HG03565 (cell line): ENCODE data around the gene ZNF22.

Experiments
- ATAC-seq: cut with Tn5 transposase; IDR thresholded peaks from one replicate; pipeline ENCODE4 v1.9.1; 2021; ENCODE audit warnings: mild to moderate bottlenecking, moderate library complexity; ENCODE audit not compliant: unreplicated experiment

The ZNF22 gene

DNA sequence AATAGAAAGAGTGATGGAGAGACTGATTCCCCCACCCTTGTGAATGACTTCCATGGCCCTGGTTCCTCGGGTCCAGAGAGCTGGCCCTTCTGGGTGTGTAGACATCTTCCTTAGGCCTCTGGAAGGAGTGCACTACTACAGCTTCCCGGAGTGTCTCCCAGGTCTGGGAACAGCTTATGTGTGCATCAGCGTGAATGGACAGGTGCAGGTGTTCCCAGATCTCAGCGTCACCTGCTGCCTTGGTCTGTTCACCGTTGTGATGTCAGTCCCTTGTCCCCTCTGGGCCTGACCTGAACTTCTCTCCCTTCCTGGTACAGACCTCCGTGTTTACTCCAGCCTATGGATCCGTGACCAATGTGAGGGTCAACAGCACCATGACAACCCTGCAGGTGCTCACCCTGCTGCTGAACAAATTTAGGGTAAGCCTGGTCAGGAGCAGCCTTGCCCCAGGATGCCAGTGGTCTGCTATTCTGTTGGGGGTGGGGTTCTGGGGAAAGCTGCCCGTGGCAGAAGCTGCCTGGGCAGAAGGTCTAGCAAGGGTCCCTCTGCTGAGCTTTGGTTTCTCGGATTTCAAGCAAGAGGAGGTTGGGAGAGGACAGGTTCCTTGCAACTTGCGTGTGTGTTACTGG lies 11.7 kb upstream of the ZNF22 start:
- ATAC-seq: no peak

DNA sequence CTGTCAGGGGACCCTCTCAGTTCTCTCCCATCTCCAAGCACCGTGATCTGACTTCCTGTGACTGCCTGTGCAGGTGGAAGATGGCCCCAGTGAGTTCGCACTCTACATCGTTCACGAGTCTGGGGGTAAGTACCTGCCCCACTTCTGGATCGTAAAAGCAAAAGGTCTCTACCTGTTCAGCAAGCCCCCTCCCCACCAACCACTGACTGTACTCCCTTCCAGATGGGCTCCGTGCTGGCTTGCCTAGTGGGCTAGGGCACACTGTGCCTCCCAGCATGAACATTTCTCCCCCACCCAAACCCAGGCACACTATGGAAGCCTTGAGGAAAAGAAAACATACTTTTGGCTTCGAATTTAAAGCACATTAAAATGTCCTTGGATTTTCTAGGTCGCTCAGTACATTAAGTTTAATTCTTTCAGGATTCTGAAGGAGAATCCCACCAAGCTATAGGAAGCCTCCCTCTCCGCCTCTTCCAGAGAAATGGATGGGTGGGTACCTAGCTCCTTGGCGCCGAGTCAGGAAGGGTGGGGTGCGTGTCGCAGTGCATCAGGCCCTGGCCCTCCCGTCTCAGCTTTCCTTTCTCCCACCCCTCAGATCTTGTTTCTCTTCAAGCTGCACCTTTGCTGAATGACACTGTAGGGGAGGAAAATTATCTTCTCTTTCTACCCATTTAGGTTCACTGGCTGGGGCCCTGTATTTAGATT lies 11.0 kb upstream of the ZNF22 start:
- ATAC-seq: no peak

DNA sequence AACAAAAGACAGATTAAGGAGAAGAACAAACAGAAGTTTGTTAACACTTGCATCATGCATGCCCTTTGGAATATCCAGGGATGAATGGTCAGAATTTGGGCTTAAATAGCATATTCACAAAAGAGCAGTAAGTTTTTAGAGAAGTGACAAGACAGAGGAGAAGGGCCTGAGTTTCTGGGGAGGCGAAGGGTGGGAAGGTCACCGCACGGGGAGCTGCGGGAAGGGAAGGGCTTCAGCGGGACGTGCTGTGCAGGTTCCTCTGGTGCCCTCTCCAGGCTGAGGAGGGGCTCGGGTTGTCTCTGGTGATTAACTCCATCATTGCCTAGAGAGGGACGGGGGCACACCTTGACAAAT lies 10.4 kb upstream of the ZNF22 start:
- no peak for ATAC-seq

DNA sequence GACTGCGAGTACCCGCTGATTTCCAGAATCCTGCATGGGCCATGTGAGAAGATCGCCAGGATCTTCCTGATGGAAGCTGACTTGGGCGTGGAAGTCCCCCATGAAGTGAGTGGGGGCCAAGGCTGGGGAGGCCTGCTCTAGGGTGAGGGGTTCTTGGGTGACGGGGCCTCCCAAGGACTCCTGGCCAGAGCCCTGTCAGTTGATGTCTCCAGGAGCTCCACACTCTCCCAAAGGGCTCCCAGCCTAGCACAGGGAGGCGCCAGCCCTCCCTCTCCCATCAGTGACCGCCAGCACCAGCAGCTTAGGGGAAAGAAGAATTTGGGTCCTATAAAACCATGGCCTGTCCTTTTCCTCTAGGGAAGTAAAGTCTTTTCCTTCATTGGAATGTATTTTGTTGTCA lies 9.8 kb upstream of the ZNF22 start:
- ATAC-seq: no peak

DNA sequence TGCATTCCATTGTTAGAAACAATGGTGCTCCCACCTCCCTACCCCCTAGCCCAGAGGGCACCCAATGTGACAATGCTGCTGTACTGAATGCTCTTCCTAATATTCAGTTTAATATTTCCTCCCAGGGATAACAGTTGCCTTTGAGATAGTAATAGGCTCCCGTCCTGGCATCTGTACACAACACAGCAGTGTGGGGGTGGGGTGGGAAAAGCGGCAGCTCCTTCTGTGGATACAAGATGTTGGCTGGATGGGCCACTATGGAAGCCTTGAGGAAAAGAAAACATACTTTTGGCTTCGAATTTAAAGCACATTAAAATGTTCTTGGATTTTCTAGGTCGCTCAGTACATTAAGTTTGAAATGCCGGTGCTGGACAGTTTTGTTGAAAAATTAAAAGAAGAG lies 9.2 kb upstream of the ZNF22 start:
- ATAC-seq: no peak

DNA sequence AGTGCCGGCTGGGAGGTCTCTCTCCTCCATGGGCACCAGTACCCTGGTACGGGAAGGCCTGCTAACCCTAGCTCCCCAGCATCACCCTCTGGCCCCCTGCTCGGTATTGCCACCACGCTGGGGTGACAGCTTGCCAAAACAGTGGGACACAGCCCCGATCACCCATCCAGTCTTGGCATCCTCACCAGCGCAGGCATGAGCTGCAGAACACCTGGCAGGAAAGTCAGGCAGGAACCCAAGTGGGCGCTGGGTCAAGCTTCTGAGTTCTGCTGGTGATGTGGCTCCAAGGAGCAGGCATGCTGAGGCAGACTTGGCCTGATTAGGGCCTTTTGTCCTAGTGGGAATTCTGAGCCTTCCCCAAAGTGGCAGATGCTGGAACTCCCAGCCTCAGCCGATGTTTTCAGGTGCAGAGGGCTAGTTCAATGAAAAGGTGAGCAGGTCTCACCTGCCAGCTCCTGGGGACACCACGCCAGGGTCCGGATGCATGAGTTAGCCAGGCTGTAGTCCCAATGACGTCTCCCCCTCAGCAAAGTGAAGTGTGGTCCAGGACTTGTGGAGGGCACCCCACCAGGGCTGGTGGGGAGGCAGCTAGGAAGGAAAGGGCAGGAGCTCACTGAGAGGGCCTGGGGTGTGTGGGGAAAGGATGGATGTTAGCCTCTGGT lies 8.5 kb upstream of the ZNF22 start:
- no peak for ATAC-seq

DNA sequence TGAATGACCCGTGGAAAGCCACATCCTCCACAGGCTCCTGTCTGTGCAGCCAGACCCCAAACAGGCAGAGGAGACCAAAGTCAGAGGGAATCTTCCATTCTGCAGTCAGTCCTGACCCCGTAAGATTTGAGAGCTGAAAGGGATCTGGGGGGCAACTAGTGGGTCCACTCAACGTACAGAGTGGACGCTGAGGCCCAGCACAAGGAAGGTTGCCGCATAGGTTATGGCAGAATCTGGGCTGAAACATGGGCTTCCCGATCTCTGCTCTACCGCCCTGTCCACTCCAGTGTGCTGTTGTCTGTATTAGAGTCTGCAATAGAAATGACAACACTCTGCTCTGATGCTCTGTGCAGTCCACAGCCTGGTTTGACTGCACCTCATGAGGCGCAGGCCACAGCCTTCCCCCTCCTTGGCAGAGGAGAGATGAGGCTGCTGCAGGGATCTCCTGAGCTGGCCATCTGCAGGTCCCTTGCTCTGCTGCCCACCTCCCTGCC lies 7.9 kb upstream of the ZNF22 start:
- ATAC-seq: no peak

DNA sequence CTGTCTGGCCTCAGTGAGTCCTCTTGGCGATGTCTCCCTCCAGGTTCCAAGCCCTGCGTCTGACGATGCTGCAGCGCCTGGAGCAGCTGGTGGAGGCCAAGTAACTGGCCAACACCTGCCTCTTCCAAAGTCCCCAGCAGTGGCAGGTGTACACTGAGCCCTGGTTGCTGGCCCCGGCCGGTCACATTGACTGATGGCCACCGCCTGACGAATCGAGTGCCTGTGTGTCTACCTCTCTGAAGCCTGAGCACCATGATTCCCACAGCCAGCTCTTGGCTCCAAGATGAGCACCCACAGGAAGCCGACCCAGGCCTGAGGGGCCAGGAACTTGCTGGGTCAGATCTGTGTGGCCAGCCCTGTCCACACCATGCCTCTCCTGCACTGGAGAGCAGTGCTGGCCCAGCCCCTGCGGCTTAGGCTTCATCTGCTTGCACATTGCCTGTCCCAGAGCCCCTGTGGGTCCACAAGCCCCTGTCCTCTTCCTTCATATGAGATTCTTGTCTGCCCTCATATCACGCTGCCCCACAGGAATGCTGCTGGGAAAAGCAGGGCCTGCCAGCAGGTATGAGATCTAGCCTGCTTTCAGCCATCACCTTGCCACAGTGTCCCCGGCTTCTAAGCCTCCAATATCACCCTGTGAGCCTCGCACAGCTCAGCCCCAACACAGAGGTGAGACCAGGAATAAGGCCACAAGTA lies 7.3 kb upstream of the ZNF22 start:
- no peak for ATAC-seq

DNA sequence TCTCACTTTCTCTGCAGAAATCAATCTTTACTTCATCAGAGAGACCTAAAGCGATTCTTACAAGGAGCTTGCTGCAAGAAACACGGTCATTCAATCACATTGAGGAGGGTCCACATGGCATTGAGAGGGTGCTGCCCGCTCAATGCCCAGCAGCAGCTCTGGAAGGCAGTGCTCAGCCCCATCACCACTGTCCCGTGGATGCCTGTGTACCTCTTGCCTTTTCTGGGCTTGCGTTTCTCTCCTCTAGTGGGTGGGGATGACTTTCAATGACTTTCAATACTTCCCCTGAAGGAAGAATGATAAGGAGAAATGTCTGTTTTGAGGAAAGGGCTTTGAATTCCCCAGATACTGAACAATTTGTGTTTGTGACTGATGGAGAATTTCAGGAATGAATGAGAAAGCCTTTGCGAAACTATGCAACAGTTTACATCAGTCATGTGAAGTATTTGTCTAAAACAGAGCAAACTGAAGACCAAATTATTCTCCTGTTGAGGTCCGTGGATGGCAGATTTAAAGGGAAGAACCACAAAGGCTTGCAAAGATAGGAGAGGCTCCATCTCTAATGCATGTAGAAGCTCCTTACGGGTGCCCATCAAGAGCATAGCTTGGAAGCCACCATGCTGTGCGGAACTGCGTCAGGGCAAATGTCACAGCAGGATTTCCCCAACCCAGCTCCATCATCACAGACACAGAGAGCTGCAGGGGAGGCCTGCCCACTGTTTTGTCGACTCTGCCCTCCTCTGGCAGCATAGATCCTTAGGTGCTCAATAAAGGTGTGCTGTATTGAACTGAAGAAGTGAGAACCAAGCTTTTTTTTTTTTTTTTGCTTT lies 6.6 kb upstream of the ZNF22 start:
- no peak for ATAC-seq

DNA sequence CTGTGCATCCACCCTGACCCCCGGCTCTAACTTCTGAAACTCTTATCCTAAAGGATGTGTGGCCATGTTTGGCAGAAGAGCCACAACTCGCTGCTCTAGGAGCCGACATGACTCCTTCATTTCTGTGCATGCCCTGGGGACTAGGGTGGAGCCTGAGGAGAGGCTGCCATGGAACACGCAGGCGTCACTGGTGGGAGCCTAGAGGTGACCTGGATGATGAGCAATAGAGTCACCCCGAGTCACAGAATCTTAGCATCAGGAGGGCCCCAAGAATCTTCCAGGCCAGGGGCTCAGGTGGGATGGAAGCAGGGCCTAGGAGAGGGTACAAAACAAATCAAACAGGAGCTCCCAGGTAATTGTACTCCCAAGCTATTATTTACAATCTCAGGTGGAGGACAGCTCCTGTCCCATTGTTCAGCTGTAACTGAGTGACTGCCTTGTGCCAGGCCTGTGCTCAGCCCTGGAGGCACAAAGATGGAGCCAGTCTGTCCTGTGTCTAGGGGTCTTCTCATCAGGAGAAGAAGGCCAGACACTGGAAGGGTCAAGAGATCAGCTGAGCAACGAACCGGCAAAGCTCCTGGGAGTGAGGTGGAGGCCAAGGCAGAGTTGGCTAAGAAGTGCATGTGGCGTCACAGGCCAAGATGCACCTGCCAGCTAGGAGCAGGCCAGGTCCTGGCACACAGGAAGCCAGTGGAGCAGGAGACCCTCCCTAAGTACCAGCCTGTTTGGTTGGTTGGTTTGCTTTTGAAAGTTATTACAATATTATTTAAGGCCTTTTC lies 5.8 kb upstream of the ZNF22 start:
- no peak for ATAC-seq

DNA sequence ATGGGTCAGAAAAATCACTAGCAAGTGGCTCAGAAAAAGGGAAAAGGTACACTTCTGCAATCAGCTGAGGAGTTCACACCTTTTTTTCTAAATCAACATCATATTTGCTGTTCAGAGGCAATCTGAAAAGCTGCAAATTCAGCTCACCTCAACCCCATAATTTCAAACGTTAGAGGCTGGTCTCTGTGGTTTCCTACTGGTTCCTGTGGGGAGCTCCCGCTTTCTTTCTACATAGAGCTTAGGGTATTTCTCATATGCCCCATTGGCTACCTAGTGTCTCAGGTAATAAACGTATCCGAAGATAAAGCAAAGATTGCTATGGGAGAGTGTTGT lies 5.2 kb upstream of the ZNF22 start:
- no peak for ATAC-seq

DNA sequence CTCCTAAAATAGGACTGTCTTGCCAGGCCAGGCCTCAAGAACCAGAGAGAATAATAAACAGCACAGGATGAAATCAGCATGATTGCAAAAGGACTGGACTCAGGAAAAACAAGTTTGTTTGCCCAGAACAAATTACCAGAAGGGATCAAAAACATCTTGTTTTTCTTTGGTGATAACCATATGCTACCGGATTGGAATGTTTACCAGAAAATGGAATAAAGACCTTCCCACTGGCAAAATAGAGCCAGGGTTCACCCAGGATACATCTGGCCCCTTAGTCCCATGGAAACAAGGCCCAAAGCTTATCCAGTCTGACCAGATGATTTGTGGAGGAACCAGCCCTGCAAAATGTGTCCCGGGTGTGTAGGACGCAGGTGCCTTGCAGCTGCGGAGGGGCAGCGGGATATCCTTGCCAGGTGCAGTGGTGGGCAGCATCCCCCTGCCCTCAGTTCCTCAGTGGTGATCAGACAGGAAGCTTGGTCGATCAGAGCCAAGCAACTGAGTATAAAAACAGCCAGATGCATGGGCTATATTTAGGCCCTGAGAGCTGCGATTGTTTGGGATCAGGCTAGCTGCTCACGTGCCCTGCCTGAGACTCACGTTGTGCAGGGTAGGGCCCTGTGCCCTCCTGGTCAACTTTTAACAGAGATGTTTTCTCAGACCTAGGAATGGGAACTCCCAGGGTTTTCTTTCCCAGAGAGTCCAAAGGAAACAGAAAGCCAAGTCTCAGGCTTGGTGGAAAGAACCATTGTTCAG lies 4.6 kb upstream of the ZNF22 start:
- no peak for ATAC-seq

DNA sequence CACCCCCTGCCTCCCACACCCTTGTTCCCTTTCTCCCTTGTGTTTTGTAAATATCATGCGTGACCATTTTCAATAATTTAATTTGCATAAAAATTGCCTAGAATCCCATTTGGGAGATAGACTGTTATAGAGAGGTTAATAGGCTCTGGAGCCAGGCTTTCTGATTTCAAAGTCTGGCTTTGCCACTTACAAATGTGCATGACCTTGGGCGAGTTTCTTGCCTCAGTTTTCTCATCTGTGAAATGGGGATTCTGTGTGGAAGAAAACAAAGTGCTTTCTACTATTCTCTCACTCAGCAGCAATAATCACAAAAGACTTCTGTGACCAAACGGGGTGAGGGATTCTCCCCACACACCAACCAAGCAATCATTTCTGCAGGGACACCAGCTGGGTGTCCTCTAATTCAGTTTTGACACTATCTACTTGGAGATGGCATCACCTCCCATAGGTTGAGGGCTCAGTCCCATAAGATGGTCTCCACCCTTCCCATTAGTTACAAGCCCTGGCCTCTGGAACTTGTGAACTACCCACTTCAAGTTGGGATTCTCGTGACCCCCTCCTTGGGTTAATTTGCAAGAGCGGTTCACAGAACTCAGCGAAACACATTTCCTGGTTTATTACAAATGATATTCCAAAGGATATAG lies 3.5 kb upstream of the ZNF22 start:
- ATAC-seq: no peak

DNA sequence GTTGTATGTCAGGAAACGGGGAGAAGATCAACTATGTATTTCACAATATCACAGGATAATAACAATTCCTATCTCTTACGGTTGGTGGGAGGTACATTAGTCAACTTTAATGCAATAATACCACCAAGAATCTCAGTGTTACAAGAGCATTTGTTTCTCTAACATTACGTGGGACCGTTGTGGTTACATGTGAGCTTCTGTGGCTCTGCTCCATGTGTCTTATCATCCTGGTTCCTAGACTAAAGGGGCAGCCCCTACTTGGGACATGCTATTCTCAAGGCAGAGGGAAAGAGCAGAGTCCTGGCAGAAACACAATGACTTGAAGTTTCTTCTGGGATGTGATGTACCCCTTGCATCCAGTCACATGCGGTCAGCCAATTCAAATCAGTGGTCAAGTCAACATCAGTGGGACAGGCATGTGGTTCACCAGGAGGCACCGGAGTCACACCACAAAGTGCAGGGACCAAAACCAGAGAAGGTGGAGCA lies 2.5 kb upstream of the ZNF22 start:
- ATAC-seq: no peak

DNA sequence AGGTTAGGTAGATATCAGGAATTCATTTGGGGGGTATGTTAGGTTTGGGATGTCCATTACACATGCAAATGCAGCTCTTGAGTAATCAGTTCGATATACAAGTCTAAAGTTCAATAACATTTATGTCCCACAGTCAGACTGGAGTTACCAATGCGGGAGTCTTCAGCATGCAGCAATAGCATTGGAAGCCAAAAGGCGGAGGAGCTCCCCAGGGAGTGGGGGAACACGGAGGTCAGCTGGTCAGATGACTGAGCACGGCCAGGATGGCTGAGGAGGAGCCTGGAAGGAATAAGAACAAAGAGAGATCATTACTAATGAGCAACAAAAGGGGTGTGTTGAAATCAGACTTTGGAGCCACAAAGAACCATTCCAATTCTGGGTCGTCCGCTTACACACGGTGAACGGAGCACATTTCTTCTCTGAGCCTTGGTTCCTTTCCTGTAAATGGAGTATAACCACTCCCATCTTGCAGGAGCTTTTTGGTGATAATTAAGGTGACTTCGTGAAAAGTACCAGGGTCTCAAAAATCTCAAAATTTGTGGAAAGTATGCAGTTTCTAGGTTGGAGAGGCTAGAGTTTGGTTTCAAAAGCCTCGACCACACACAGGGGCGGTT lies 478 bp upstream of the ZNF22 start:
- no peak for ATAC-seq

DNA sequence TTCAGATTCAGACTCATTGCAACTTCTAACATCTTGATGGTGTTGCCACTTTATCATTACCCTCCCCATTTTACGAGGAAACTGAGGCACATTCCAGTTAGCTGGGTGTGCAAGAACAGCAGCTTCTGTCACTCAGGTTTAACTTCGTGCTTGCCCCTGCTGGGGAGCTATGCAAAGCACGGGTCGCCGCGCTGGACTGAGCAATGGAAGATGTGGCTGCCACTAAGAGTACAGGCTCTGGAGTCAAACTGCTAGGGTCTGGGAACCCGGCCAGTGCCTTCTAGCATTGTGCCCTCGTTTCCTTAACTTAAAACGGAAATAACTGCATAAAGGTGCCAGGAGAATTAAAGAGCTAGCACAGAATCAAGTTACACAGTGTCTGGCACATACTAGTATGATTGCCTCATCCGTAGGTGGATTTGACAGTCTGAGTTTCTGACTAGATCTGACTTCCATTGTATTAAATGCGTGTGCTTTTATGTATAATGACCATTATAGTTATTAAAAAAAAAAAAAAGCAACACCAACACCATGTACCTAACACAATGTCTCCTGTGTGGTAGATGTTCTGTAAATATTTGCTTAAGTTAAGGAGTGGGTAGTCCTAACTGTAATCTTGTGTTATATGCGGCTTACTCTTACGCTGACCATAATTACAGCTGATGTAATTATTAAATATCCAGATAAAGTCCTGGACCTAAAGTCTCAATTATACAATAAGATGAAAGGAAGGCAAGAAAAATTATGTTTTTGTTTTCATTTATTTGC lies 842 bp downstream of the ZNF22 start:
- peak; percentile 61 for ATAC-seq

DNA sequence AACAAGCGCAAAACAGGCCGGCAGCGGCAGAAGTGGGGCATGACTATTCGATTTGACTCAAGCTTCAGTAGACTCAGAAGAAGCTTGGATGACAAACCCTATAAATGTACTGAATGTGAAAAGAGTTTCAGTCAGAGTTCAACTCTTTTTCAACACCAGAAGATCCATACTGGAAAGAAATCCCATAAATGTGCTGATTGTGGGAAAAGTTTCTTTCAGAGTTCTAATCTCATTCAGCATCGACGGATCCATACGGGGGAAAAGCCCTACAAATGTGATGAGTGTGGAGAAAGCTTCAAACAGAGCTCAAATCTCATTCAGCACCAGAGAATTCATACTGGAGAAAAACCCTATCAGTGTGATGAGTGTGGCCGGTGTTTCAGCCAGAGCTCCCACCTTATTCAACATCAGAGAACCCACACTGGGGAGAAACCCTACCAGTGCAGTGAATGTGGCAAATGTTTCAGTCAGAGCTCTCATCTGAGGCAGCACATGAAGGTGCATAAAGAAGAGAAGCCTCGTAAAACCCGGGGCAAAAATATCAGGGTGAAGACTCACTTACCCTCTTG lies 2.8 kb downstream of the ZNF22 start:
- ATAC-seq: no peak
